Measurements from ENCODE around the gene NOTCH4.

DNA sequence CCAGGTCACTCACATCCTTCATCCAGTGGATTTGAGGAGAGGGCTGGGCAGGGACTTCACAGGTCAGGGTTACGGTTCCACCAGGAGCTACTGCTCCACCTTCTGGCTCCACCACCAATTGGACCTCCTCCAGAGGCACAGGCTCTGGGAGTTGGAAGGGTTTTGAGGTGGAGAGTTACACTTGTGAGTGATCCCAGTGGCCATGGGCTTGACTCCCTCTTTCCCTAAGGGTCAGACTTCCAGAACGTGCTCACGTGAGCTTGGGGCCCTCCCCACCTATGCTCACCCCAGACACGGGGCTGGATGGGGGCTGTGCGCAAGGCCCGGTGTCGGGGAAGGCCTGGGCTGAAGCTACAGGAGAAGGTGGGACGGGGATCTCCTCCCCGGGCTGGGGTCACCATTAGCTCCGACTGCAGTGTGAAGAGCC is 41.3 kb downstream of the NOTCH4 start:
- TF ChIP-seq ZNF274 (IDR thresholded peaks at IDR 0.05; ENCODE audit: low read depth, low read length) (no peak), SUZ12 (IDR thresholded peaks at IDR 0.05; ENCODE audit: extremely low read depth, insufficient read depth, insufficient read length) (no peak), YY1 (IDR thresholded peaks at IDR 0.05; ENCODE audit: insufficient read depth, insufficient read length) (no peak)
